Prostate gland (tissue), 2 donors: ENCODE data around the gene GRIA4. TPM values are rescaled to one million over a fixed set of nuclear protein-coding genes. Genes with fewer than 3 reads are reported as not detected.

Source experiments
- DNase-seq: peaks from one replicate; pipeline ENCODE4 v3.0.0-alpha.2; 2019; ENCODE audit warnings: low spot score
- H3K27ac ChIP-seq, 2 donors: fragments of 200-600 bp; sonication (generic); 2 replicates each; pipeline ENCODE4 v1.5.1; 2017 to 2019
- H3K27me3 ChIP-seq: fragments of 200-600 bp; sonication (generic); replicated peaks from 2 replicates; pipeline ENCODE4 v1.5.1; 2019; ENCODE audit not compliant: insufficient read depth
- H3K36me3 ChIP-seq, 2 donors: fragments of 200-600 bp; sonication (generic); 1 replicate in 1 of 2; 2 replicates in 1 of 2; pipeline versions ENCODE4 v1.5.1 to v1.8.1; 2017 to 2019
- H3K4me1 ChIP-seq: fragments of 200-600 bp; sonication (generic); replicated peaks from 2 replicates; pipeline ENCODE4 v1.5.1; 2019
- H3K4me3 ChIP-seq, 2 donors: fragments of 200-600 bp; sonication (generic); 2 replicates each; pipeline ENCODE4 v1.5.1; 2017 to 2019
- H3K9me3 ChIP-seq: fragments of 200-600 bp; sonication (generic); 2 replicates; pipeline ENCODE4 v1.5.1; 2017
- CTCF ChIP-seq, 4 experiments: fragments of 200-600 bp in 2 of 4; fragments of 450-650 bp in 2 of 4; sonication (generic) in 2 of 4; IDR thresholded peaks; 1 replicate in 3 of 4; 2 replicates in 1 of 4; pipeline ENCODE4 v1.5.1; 2016 to 2019; ENCODE audit warnings: antibody characterized with exemption in 4 of 4, mild to moderate bottlenecking in 2 of 4, moderate library complexity in 2 of 4
- POLR2A ChIP-seq: fragments of 450-650 bp; IDR thresholded peaks from one replicate; pipeline ENCODE4 v1.6.1; 2016; ENCODE audit warnings: antibody characterized with exemption, mild to moderate bottlenecking
- POLR2AphosphoS5 ChIP-seq: sonication (generic); formaldehyde crosslinking; IDR thresholded peaks from one replicate; pipeline ENCODE4 v1.6.1; 2017; ENCODE audit warnings: antibody characterized with exemption
- WGBS: methylation state at CpG from one replicate; pipeline ENCODE4 v1.1.5; 2018; 5-methylcytosine and 5-hydroxymethylcytosine counted together
- intact Hi-C: fragments of 100-400 bp; cut with DNase I; formaldehyde crosslinking; loops from one replicate; pipeline ENCODE4 v1.14.2; 2022
- total RNA-seq, 2 donors: library from RNA; depleted of rRNA; stranded (reverse); fragments of >200 nt; gene quantifications; one replicate each; pipeline ENCODE4 v1.1.0, GENCODE V29; 2016

The GRIA4 gene
- total RNA-seq, 2 donors from 2014 or later: not detected

- H3K27me3 ChIP-seq: no peaks in the 10 kb centered on the region
- intact Hi-C loops: no loop called here
- H3K4me1 ChIP-seq: no peaks in the 10 kb centered on the region
- no peaks in the 10 kb centered on the region for H3K36me3 ChIP-seq
- 16% methylated on average over 4 of the region's 4 CpGs for WGBS
- H3K4me3 ChIP-seq: no peak overlapping the region
- DNase-seq: no peak
- no peaks in the 10 kb centered on the region for H3K9me3 ChIP-seq
- H3K27ac ChIP-seq: no peak overlapping the region
- no peak for TF ChIP-seq POLR2A
- no peak for TF ChIP-seq POLR2AphosphoS5
- no peak for TF ChIP-seq CTCF (IDR thresholded peaks at IDR 0.05)
Observed at GRCh38 chr11:105937331-105937730, 327.5 kb downstream of the GRIA4 start.

- Histone ChIP-seq H3K4me1 (no peaks in the 10 kb centered on the region), H3K27ac (no peak overlapping the region), H3K36me3 (no peaks in the 10 kb centered on the region), H3K4me3 (no peak overlapping the region), H3K9me3 (no peaks in the 10 kb centered on the region), H3K27me3 (no peaks in the 10 kb centered on the region)
- TF ChIP-seq CTCF (IDR thresholded peaks at IDR 0.05): no peak
- no peak for TF ChIP-seq POLR2A
- TF ChIP-seq POLR2AphosphoS5: no peak
- intact Hi-C loops: no loop called here
- DNase-seq: no peak
- WGBS: 23% methylated on average over 2 of the region's 2 CpGs
Observed at GRCh38 chr11:105937738-105938137, 327.9 kb downstream of the GRIA4 start.

GRCh38 chr11:105942921-105943320 is 333.0 kb downstream of the GRIA4 start:
- no peaks in the 10 kb centered on the region for H3K9me3 ChIP-seq
- no peaks in the 10 kb centered on the region for H3K4me1 ChIP-seq
- intact Hi-C loops: no loop called here
- no peaks in the 10 kb centered on the region for H3K36me3 ChIP-seq
- WGBS: 20% methylated on average over 2 of the region's 2 CpGs
- H3K4me3 ChIP-seq: no peak overlapping the region
- H3K27me3 ChIP-seq: no peaks in the 10 kb centered on the region
- DNase-seq: no peak
- H3K27ac ChIP-seq: no peak overlapping the region
- TF ChIP-seq POLR2A: no peak
- TF ChIP-seq CTCF (IDR thresholded peaks at IDR 0.05): no peak
- TF ChIP-seq POLR2AphosphoS5: no peak

- DNase-seq: no peak
- intact Hi-C loops: no loop called here
- Histone ChIP-seq H3K4me1 (no peaks in the 10 kb centered on the region), H3K4me3 (no peak overlapping the region), H3K27ac (no peak overlapping the region), H3K27me3 (no peaks in the 10 kb centered on the region), H3K36me3 (no peaks in the 10 kb centered on the region), H3K9me3 (no peaks in the 10 kb centered on the region)
- TF ChIP-seq POLR2AphosphoS5 (no peak), POLR2A (no peak), CTCF (IDR thresholded peaks at IDR 0.05) (no peak)
- WGBS: 19% methylated on average over 4 of the region's 4 CpGs
Observed at GRCh38 chr11:105948918-105949590, 339.2 kb downstream of the GRIA4 start.

- H3K4me3 ChIP-seq: no peak overlapping the region
- DNase-seq: no peak
- H3K4me1 ChIP-seq: no peaks in the 10 kb centered on the region
- intact Hi-C loops: no loop called here
- H3K9me3 ChIP-seq: no peaks in the 10 kb centered on the region
- no peaks in the 10 kb centered on the region for H3K36me3 ChIP-seq
- no peak overlapping the region for H3K27ac ChIP-seq
- TF ChIP-seq POLR2A (no peak), POLR2AphosphoS5 (no peak), CTCF (IDR thresholded peaks at IDR 0.05) (no peak)
- no peaks in the 10 kb centered on the region for H3K27me3 ChIP-seq
Observed at GRCh38 chr11:105953886-105954285, 344.0 kb downstream of the GRIA4 start.
